Effector CD4-positive, alpha-beta T cell (primary cell): ENCODE measurements around the gene ATP2B2.
"Not testable (repeated sequence)": the region's sequence is repeated elsewhere in the genome, so short reads cannot be mapped to it uniquely, and the experiment has no call there.

Experiments used
- DNase-seq: peaks from one replicate; pipeline ENCODE4 v3.0.0-alpha.2; 2020

ATP2B2 gene

GRCh38 chr3:10317311-10317960, 187.9 kb downstream of the ATP2B2 start:
- no peak for DNase-seq

GRCh38 chr3:10315771-10316344, 189.5 kb downstream of the ATP2B2 start:
- no peak for DNase-seq

GRCh38 chr3:10315101-10315500, 190.3 kb downstream of the ATP2B2 start:
- DNase-seq: no peak

GRCh38 chr3:10312861-10313260, 192.5 kb downstream of the ATP2B2 start:
- no peak for DNase-seq

- no peak for DNase-seq
Measured at GRCh38 chr3:10312391-10312790, 193.0 kb downstream of the ATP2B2 start.

- no peak for DNase-seq
Measured at GRCh38 chr3:10311710-10312109, 193.7 kb downstream of the ATP2B2 start.

- DNase-seq: no peak
Measured at GRCh38 chr3:10310578-10310977, 194.8 kb downstream of the ATP2B2 start.

GRCh38 chr3:10309736-10310135, 195.7 kb downstream of the ATP2B2 start:
- no peak for DNase-seq

- DNase-seq: no peak
Measured at GRCh38 chr3:10308678-10309077, 196.7 kb downstream of the ATP2B2 start.

GRCh38 chr3:10306156-10306555, 199.2 kb downstream of the ATP2B2 start:
- DNase-seq: no peak

- DNase-seq: no peak
Measured at GRCh38 chr3:10305331-10305902, 200.0 kb downstream of the ATP2B2 start.

- DNase-seq: no peak
Measured at GRCh38 chr3:10304905-10305304, 200.5 kb downstream of the ATP2B2 start.

- DNase-seq: no peak
Measured at GRCh38 chr3:10303785-10304184, 201.6 kb downstream of the ATP2B2 start.

- DNase-seq: no peak
Measured at GRCh38 chr3:10303105-10303504, 202.3 kb downstream of the ATP2B2 start.

GRCh38 chr3:10300087-10300486, 205.3 kb downstream of the ATP2B2 start:
- no peak for DNase-seq

GRCh38 chr3:10299679-10300078, 205.7 kb downstream of the ATP2B2 start:
- no peak for DNase-seq

GRCh38 chr3:10299175-10299574, 206.2 kb downstream of the ATP2B2 start:
- no peak for DNase-seq

GRCh38 chr3:10298064-10298463, 207.3 kb downstream of the ATP2B2 start:
- not testable (repeated sequence) for DNase-seq

GRCh38 chr3:10294030-10294586, 211.3 kb downstream of the ATP2B2 start:
- DNase-seq: no peak

GRCh38 chr3:10292505-10293419, 212.6 kb downstream of the ATP2B2 start, which contains the start of gene GHRL:
GHRL (minus strand) TSS chr3:10292947; CDS start chr3:10290180, 2,767 bp downstream.
- DNase-seq: no peak

- no peak for DNase-seq
Measured at GRCh38 chr3:10291641-10292040, 213.7 kb downstream of the ATP2B2 start.

GRCh38 chr3:10290481-10291176, 214.8 kb downstream of the ATP2B2 start:
- DNase-seq: no peak
